GM12872 (cell line): Measurements from ENCODE around the gene EFCAB9.

Experiments
- CTCF ChIP-seq: IDR thresholded peaks from 3 replicates; pipeline ENCODE4 v1.5.1; 2011; ENCODE audit warnings: low read depth, mild to moderate bottlenecking, low read length, moderate library complexity; ENCODE audit not compliant: insufficient read depth

The EFCAB9 gene

DNA sequence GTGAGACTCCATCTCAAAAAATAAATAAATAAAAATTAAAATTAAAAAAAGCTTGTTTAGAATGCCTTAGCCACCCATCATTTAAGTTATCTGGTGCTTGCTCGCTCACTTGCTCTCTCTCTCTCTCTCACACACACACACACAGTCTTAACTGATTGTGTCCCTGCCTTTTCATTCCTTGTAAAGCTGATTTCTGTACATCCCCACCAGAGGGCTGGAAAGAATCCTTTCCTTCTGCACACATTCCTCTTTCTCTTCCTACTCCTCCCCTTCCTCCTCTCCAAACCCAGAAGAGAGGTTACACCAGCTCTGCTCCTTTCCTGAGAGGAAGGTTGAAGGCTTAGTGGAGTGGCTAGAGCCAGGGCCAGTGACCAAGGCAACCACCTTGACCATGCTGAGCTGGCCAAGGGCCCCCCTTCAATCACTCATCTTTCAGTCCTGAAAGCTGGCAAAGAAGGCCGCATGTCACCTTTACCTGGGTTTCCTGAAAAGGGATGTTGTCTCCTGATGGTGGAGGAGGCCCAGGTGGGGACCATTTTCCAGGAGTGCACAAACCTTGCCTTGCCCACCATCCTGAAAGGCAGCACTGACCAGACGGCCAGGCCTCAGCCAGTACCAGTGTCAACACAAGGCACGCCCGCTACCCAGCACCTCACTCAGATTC lies 31.5 kb upstream of the EFCAB9 start:
- TF ChIP-seq CTCF, result no peak

DNA sequence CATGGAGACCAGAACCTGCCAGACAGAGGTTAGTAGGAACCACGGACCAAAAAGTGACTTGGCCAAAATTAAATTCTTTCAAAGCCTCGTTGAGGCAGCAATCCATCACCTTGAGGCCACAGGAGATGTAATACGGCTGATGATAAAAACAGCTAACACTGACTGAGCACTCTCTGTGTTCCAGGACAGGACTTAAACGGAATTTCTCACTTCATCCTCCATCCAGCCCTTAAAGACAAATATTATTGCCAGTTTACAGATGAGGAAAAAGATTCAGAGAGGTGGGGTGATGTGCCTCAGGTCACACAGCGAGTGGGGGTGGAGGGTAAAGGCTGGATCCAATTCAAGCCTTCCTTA lies 31.0 kb upstream of the EFCAB9 start:
- TF ChIP-seq CTCF, result no peak

DNA sequence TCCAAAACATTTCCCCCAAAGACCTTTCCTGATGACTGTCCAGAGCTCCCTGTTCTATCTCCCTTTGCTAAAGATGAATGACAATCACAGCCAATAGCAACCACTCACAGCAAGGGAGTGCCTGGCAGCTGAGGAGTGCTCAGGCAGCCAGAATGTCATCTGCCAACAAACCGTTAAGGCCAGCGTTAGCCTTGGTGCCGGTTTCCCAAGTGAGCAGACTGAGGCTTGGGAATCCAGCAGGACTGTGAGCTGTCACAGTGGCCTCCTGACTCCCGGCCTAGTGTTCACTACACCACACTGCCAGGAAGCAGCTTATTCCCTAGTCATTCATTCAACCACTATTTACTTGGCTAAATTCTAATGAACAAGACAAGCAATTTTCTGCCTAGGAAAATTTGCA lies 30.6 kb upstream of the EFCAB9 start:
- TF ChIP-seq CTCF, result no peak

- TF ChIP-seq CTCF, result no peak
Observed at GRCh38 chr5:172164769-172165212, 29.2 kb upstream of the EFCAB9 start.

GRCh38 chr5:172165465-172165864 lies 28.5 kb upstream of the EFCAB9 start:
- no peak for TF ChIP-seq CTCF

DNA sequence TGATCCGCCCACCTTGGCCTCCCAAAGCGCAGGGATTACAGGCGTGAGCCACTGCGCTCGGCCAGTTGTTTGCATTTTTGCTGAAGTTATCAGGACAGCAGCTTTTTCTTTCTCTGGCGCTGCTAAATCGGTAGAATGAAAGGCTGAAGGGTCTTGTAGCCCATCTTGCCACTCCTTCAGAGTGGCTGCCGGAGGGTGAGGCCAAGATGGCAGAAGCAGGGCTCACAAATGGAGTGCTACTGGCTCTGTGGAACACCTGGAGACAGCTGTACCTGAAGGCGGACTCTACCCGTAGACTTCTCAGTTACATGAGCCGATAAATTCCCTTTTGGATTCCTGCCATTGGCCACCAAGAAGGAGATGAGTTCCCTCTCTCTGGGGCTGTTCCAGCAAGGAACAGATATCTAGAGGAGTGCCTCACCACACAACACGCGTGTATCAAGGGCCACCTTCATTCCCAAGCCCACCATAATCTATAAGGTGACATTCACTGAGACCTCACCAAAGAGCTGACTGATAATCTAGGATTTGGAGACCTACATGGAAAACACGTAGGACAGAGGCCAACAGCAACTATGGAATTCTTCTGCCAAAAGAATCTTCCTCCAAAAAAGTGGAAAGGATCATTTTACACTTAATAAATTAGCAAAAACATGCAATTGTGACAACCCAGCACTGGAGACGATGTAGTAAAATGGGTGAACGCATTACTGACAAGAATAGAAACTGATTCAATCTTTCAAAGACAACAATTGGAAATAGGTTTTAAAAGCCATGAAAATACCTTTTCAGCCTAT lies 27.7 kb upstream of the EFCAB9 start:
- TF ChIP-seq CTCF, result no peak

DNA sequence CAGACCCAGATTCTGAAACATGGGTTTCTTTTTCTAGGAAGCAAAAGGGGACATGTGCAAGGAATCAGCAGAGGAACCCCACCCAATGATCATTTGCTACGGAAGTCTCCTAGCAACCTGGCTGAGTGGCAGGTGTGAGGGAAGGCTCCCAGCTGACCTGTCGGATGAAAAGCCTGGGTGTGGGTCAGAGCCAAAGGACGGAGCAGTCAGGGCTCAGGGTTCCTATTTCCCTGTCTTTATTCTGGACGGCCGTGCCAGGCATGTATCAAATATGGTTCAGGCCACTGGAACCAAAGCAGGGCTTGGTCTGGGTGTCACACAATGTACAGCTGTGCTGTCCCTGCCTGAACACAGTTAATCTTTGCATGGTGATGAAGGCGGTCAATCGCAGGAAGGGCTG lies 26.1 kb upstream of the EFCAB9 start:
- TF ChIP-seq CTCF, result no peak
